Measurements from ENCODE around the gene NFYC.

DNA sequence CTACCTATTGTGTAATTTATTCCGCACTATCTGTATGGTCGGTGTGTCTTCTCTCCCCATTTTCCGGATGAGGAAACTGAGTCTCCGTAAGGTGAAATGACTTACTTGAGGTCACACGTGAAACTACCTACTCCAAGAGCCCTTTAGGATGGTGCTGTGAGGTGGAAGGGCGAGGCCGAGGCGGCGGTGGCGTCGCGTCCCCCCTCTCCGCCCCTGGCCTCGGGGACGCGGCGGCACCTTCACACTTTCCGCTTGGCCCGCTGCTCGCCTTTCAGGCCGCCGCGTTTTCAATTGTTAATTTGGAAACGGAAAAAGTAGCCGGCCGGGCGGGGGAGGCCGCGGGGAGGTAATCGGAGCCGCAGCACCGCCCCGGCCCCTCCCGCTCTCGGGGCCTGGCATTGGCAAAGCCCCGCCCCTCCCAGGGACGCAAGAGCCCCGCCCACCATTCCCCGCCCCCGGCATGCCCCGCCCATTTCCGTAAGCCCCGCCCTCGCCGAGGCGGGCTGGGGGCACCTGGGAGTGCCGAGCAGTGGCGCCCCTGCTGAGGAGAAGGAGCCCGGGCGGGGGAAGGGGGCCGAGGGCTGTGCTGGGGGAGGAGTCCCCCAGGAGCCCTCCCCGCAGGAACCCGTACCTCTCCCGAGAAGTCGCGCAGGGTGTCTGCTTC, 110.7 kb downstream of the NFYC start:
- no peak for TF ChIP-seq EZH2 (IDR thresholded peaks at IDR 0.05)
- no peak; the same call in 1 of the 2 replicates for TF ChIP-seq POLR2AphosphoS5 (IDR thresholded peaks at IDR 0.05; ENCODE audit: borderline replicate concordance, low read depth, low read length)
